ENCODE results near the gene P3H1. TPM values are rescaled to one million over a fixed set of nuclear protein-coding genes. Genes with fewer than 3 reads are reported as not detected.
"Not testable (repeated sequence)": the region's sequence is repeated elsewhere in the genome, so short reads cannot be mapped to it uniquely, and the experiment has no call there.

Gene P3H1
- total and polyA plus RNA-seq, 2 experiments from 2014 or later, result 51.1 to 75.1 TPM

DNA sequence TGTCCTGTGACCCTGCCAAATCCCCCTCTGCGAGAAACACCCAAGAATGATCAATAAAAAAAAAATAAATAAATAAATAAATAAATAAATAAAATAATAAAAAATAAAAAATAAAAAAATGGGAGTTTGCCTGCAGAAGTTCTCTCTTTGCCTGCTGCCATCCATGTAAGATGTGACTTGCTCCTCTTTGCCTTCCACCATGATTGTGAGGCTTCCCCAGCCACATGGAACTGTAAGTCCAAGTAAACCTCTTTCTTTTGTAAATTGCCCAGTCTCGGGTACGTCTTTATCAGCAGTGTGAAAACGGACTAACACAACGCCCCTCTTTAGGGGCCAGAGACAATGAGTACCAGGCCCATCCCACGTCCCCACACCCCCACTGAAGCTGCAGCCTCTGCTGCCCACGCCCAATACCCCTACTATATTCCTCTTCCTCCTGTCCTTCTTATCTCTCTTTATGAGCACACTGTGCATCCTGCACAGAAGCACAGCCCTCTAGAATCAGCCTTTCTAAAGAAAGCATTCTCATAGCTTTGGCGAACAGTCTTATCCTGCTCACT lies 15.2 kb downstream of the P3H1 start:
- not testable (repeated sequence) for H3K9me2 ChIP-seq (ENCODE audit: insufficient read depth); H3K4me1 Mint-ChIP-seq; H3K27ac Mint-ChIP-seq; H4K20me1 ChIP-seq (replicated peaks; ENCODE audit: insufficient read depth); H3K79me2 ChIP-seq (replicated peaks; ENCODE audit: insufficient read depth); H2AFZ ChIP-seq; H3K4me3 ChIP-seq; H3K27me3 ChIP-seq (ENCODE audit: insufficient read depth); H3K4me2 ChIP-seq; DNase-seq (ENCODE audit: low spot score); H3F3A ChIP-seq (replicated peaks; ENCODE audit: low read depth); ATAC-seq; H3K4me1 ChIP-seq (ENCODE audit: insufficient read depth); H3K27ac ChIP-seq (ENCODE audit: low read depth); H3K4me3 Mint-ChIP-seq
- Mint-ChIP-seq H3K36me3 (ENCODE audit: low read depth) (peaks cover 76% of the 10 kb centered on the region), H3K9me3 (peaks cover 18% of the 10 kb centered on the region), H3K27me3 (ENCODE audit: insufficient read depth, low read depth, poor library complexity) (peaks cover 21% of the 10 kb centered on the region)
- peaks cover 49% of the 10 kb centered on the region for H3K36me3 ChIP-seq (ENCODE audit: insufficient read depth)

DNA sequence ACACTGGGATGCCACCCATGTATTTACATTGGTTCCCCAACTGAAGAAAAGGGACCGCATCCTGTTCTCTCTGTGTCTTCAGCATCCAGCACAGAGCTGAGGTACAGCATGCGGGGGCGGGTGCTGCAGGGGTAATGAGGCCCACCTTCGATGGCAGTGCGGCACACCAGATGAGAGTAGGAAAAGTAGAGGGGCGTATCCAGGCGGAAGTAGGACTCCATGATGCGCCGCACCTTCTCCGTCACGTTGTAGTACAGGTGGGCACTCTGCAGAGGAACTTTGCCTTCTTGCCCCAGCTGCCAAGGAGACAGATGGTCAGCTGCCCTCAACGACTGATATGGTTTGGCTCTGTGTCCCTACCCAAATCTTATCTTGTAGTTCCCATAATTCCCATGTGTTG lies 16.8 kb downstream of the P3H1 start:
- Histone ChIP-seq H4K20me1 (replicated peaks; ENCODE audit: insufficient read depth) (no peaks in the 10 kb centered on the region), H3K36me3 (ENCODE audit: insufficient read depth) (peaks cover 34% of the 10 kb centered on the region), H3K4me3 (no peak overlapping the region), H3K4me2 (no peak overlapping the region), H2AFZ (no peak overlapping the region), H3K9me2 (ENCODE audit: insufficient read depth) (no peaks in the 10 kb centered on the region), H3K27ac (ENCODE audit: low read depth) (no peak overlapping the region), H3K79me2 (replicated peaks; ENCODE audit: insufficient read depth) (no peaks in the 10 kb centered on the region), H3K4me1 (ENCODE audit: insufficient read depth) (no peaks in the 10 kb centered on the region), H3K27me3 (ENCODE audit: insufficient read depth) (no peaks in the 10 kb centered on the region), H3F3A (replicated peaks; ENCODE audit: low read depth) (0 out of 2 replicates have a peak, but pooled peaks cover 3% of the 10 kb centered on the region)
- Mint-ChIP-seq H3K4me3 (no peak overlapping the region; the same call in 2 of the 3 replicates), H3K36me3 (ENCODE audit: low read depth) (peaks cover 67% of the 10 kb centered on the region), H3K9me3 (peaks cover 18% of the 10 kb centered on the region), H3K27me3 (ENCODE audit: insufficient read depth, low read depth, poor library complexity) (peaks cover 20% of the 10 kb centered on the region), H3K4me1 (no peaks in the 10 kb centered on the region), H3K27ac (no peak overlapping the region)
- DNase-seq (ENCODE audit: low spot score), result no peak
- no peak for ATAC-seq
- TF ChIP-seq, protein P1, sequence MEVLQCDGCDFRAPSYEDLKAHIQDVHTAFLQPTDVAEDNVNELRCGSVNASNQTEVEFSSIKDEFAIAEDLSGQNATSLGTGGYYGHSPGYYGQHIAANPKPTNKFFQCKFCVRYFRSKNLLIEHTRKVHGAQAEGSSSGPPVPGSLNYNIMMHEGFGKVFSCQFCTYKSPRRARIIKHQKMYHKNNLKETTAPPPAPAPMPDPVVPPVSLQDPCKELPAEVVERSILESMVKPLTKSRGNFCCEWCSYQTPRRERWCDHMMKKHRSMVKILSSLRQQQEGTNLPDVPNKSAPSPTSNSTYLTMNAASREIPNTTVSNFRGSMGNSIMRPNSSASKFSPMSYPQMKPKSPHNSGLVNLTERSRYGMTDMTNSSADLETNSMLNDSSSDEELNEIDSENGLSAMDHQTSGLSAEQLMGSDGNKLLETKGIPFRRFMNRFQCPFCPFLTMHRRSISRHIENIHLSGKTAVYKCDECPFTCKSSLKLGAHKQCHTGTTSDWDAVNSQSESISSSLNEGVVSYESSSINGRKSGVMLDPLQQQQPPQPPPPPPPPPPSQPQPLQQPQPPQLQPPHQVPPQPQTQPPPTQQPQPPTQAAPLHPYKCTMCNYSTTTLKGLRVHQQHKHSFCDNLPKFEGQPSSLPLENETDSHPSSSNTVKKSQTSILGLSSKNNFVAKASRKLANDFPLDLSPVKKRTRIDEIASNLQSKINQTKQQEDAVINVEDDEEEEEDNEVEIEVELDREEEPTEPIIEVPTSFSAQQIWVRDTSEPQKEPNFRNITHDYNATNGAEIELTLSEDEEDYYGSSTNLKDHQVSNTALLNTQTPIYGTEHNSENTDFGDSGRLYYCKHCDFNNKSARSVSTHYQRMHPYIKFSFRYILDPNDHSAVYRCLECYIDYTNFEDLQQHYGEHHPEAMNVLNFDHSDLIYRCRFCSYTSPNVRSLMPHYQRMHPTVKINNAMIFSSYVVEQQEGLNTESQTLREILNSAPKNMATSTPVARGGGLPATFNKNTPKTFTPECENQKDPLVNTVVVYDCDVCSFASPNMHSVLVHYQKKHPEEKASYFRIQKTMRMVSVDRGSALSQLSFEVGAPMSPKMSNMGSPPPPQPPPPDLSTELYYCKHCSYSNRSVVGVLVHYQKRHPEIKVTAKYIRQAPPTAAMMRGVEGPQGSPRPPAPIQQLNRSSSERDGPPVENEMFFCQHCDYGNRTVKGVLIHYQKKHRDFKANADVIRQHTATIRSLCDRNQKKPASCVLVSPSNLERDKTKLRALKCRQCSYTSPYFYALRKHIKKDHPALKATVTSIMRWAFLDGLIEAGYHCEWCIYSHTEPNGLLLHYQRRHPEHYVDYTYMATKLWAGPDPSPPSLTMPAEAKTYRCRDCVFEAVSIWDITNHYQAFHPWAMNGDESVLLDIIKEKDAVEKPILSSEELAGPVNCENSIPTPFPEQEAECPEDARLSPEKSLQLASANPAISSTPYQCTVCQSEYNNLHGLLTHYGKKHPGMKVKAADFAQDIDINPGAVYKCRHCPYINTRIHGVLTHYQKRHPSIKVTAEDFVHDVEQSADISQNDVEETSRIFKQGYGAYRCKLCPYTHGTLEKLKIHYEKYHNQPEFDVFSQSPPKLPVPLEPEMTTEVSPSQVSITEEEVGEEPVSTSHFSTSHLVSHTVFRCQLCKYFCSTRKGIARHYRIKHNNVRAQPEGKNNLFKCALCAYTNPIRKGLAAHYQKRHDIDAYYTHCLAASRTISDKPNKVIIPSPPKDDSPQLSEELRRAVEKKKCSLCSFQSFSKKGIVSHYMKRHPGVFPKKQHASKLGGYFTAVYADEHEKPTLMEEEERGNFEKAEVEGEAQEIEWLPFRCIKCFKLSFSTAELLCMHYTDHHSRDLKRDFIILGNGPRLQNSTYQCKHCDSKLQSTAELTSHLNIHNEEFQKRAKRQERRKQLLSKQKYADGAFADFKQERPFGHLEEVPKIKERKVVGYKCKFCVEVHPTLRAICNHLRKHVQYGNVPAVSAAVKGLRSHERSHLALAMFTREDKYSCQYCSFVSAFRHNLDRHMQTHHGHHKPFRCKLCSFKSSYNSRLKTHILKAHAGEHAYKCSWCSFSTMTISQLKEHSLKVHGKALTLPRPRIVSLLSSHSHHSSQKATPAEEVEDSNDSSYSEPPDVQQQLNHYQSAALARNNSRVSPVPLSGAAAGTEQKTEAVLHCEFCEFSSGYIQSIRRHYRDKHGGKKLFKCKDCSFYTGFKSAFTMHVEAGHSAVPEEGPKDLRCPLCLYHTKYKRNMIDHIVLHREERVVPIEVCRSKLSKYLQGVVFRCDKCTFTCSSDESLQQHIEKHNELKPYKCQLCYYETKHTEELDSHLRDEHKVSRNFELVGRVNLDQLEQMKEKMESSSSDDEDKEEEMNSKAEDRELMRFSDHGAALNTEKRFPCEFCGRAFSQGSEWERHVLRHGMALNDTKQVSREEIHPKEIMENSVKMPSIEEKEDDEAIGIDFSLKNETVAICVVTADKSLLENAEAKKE (CRISPR knock-in tag; IDR thresholded peaks at IDR 0.05), result no peak
- TF ChIP-seq, protein P2, sequence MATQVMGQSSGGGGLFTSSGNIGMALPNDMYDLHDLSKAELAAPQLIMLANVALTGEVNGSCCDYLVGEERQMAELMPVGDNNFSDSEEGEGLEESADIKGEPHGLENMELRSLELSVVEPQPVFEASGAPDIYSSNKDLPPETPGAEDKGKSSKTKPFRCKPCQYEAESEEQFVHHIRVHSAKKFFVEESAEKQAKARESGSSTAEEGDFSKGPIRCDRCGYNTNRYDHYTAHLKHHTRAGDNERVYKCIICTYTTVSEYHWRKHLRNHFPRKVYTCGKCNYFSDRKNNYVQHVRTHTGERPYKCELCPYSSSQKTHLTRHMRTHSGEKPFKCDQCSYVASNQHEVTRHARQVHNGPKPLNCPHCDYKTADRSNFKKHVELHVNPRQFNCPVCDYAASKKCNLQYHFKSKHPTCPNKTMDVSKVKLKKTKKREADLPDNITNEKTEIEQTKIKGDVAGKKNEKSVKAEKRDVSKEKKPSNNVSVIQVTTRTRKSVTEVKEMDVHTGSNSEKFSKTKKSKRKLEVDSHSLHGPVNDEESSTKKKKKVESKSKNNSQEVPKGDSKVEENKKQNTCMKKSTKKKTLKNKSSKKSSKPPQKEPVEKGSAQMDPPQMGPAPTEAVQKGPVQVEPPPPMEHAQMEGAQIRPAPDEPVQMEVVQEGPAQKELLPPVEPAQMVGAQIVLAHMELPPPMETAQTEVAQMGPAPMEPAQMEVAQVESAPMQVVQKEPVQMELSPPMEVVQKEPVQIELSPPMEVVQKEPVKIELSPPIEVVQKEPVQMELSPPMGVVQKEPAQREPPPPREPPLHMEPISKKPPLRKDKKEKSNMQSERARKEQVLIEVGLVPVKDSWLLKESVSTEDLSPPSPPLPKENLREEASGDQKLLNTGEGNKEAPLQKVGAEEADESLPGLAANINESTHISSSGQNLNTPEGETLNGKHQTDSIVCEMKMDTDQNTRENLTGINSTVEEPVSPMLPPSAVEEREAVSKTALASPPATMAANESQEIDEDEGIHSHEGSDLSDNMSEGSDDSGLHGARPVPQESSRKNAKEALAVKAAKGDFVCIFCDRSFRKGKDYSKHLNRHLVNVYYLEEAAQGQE (IDR thresholded peaks at IDR 0.05; ENCODE audit: unreplicated experiment), result no peak
- TF ChIP-seq NANOG (IDR thresholded peaks at IDR 0.05; ENCODE audit: borderline replicate concordance) (no peak), POLR2AphosphoS5 (IDR thresholded peaks at IDR 0.05; ENCODE audit: low read depth) (no peak), ZNF331 (CRISPR knock-in tag; IDR thresholded peaks at IDR 0.05; ENCODE audit: low read depth) (no peak), JUNB (IDR thresholded peaks at IDR 0.05; ENCODE audit: unreplicated experiment) (no peak), EZH2 (IDR thresholded peaks at IDR 0.05; ENCODE audit: low read depth, unreplicated experiment) (no peak)
- TF ChIP-seq, protein P3, sequence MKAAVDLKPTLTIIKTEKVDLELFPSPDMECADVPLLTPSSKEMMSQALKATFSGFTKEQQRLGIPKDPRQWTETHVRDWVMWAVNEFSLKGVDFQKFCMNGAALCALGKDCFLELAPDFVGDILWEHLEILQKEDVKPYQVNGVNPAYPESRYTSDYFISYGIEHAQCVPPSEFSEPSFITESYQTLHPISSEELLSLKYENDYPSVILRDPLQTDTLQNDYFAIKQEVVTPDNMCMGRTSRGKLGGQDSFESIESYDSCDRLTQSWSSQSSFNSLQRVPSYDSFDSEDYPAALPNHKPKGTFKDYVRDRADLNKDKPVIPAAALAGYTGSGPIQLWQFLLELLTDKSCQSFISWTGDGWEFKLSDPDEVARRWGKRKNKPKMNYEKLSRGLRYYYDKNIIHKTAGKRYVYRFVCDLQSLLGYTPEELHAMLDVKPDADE (IDR thresholded peaks at IDR 0.05), result no peak
- TF ChIP-seq, protein P4, sequence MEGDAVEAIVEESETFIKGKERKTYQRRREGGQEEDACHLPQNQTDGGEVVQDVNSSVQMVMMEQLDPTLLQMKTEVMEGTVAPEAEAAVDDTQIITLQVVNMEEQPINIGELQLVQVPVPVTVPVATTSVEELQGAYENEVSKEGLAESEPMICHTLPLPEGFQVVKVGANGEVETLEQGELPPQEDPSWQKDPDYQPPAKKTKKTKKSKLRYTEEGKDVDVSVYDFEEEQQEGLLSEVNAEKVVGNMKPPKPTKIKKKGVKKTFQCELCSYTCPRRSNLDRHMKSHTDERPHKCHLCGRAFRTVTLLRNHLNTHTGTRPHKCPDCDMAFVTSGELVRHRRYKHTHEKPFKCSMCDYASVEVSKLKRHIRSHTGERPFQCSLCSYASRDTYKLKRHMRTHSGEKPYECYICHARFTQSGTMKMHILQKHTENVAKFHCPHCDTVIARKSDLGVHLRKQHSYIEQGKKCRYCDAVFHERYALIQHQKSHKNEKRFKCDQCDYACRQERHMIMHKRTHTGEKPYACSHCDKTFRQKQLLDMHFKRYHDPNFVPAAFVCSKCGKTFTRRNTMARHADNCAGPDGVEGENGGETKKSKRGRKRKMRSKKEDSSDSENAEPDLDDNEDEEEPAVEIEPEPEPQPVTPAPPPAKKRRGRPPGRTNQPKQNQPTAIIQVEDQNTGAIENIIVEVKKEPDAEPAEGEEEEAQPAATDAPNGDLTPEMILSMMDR (conservative IDR thresholded peaks at IDR 0.05; ENCODE audit: low read depth in 2 of 2), result no peak
